GM08714 (cell line): Measurements from ENCODE around the gene FAM240A.

Experiments used
- H3K4me3 ChIP-seq: fragments of 200-500 bp; sonication (Bioruptor generic); 2 replicates; pipeline ENCODE4 v1.5.1; 2014; ENCODE audit warnings: mild to moderate bottlenecking, low read length, inconsistent platforms
- ZNF274 ChIP-seq: IDR thresholded peaks from 2 replicates; pipeline ENCODE4 v1.6.1; 2012; ENCODE audit warnings: mild to moderate bottlenecking, low read depth, low read length

Gene FAM240A

DNA sequence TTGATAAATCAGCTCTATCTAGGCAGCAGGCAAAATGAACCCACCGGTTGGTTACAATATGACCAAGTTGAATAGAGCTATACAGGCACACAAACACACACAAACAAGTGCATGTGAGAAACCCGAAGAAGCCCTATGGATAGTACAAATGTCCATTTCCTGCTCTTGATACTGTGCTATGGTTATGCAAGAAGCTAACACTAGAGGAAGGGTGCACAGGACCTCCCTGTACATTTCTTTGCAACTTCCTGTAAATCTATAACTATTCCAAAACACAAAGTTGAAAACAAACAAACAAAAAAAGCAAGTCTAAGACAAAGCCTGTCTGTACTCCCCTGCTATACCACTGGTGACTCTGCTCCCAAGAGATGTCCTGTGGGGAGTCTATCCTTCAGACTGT, 8.2 kb upstream of the FAM240A start:
- TF ChIP-seq ZNF274: no peak
- H3K4me3 ChIP-seq: no peak overlapping the region

GRCh38 chr3:46607603-46608028, 4.7 kb upstream of the FAM240A start:
- no peak overlapping the region for H3K4me3 ChIP-seq
- no peak for TF ChIP-seq ZNF274

DNA sequence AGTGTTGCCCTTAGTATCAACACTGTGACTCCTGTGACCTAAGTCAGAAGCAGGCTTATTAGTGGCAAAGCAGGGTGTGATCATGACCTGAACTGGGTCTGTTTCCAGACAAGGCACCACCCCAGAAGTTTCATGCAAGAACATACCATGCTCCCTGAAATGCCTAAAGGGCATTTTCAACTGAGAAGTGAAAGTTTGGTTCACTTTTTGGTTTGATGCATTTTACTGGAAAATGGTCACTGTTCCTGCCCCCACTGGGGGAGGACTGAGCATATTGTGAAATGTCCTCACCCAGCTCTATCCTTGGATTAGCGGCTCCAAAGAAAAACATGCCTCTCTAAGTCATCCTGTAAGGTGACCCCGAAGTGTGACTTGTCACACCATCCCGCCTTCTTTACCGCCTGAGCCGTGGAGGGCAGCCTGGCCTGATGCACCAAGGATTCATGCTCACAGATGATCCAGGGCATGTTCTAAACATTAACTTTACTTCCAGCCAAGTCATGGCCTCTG, 3.1 kb upstream of the FAM240A start:
- H3K4me3 ChIP-seq: no peak overlapping the region
- TF ChIP-seq ZNF274: no peak

DNA sequence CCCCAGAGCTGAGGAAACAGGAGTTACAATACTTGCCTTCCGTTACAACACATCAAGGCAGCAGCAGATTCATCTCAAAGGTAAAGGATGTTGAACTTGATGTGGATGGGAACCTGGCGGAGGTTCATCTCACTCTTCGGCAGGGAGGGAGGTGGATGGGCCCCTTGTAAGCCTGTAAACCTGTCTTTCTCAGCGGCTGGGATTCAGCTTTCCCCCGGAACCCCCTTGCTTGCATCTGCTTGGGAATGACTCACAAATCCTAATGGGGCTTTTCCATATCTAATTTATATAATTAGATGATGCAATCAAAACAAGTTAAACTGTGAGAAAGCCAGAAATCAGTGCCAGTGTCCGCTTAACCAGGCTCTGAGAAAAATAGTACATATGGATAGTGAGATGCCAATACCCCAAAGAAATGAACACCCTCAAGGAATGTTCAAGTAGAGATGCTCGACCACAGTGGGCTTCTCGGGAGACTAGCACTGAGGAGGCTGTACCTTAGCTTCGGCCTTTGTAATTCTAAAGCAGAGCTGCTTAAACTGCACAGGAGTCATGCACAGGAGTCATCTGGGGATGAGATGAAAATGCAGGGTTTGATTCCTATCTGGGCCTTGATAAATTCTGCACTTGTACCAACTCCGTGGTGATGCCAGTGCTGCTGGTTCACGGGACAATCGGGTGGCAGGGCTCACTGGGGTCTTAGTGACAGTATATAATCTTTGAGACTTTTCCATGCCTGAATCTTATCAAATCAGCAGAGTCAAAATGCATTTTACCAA, 2.2 kb upstream of the FAM240A start:
- H3K4me3 ChIP-seq: no peak overlapping the region
- TF ChIP-seq ZNF274: no peak

DNA sequence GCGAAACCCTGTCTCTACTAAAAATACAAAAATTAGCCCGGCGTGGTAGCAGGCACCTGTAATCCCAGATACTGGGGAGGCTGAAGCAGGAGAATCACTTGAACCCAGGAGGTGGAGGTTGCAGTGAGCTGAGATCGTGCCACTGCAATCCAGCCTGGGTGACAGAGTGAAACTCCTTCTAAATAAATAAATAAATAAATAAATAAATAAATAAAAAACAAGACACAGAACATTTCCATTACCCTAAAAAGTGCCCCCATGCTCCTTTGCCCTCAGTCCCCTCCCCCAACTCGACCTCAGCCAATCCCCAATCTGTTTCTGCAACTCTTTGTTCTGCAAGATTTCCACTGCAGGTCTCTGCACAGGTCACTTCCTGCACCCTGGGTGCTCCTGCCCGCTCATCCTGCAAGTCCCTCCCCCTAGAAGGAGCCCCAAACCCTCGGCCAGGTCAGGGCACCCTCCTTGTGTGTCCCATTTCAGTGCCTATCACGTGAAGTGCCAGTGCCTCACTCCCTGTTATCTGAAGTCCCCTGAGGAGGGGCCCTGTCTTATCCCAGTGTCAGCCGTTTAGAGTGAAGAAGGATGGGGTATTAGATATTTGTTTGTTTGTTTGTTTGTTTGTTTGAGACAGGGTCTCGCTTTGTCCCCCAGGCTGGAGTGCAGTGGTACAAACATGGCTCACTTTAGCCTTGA, 1.1 kb downstream of the FAM240A start:
- no peak for TF ChIP-seq ZNF274
- H3K4me3 ChIP-seq: no peak overlapping the region

DNA sequence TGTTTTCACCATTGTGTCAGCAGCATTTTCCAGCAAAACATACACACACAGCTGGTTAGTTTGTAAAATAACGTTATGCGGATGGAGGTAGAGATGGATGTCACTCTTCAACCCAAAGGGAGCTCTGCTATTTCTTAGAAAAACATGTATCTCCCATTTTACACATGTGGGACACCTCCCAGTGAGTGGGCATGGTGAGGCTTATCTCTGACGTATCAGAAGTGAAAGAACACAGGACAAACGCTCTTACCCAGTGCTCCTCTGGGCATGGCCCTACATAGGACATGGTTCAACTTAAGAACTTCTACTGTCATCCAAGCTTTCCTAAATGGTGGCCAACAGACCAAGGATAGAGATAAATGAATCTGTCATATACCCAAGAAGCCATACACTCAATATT, 2.1 kb downstream of the FAM240A start:
- H3K4me3 ChIP-seq: no peak overlapping the region
- no peak for TF ChIP-seq ZNF274

- no peak overlapping the region for H3K4me3 ChIP-seq
- TF ChIP-seq ZNF274: no peak
Observed at GRCh38 chr3:46615050-46615775, 2.9 kb downstream of the FAM240A start.

GRCh38 chr3:46615976-46616375, 3.7 kb downstream of the FAM240A start:
- TF ChIP-seq ZNF274: no peak
- no peak overlapping the region for H3K4me3 ChIP-seq

DNA sequence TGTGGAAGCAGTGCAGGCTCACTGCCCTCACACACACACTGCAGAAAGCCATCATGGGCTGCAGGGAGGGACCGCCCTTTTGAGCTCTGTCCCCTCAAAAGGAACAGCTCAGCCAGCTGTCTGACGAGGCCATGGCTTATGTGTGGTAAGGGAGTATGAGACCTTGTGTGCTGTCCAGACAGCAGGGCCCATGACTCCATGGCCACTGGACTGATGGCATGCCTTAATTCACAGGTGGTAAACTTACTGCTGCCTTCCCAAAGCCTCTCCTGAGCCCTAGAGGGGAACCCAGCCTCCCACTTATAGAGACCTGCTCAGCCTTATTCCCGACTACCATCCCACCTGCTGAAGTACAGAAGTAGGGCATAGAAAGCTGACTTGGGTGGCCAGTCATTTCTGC, 5.6 kb downstream of the FAM240A start:
- no peak for TF ChIP-seq ZNF274
- H3K4me3 ChIP-seq: no peak overlapping the region

GRCh38 chr3:46619845-46620778, 7.8 kb downstream of the FAM240A start:
- H3K4me3 ChIP-seq: no peak overlapping the region
- TF ChIP-seq ZNF274: no peak

GRCh38 chr3:46624533-46624932, 12.2 kb downstream of the FAM240A start:
- no peak overlapping the region for H3K4me3 ChIP-seq
- no peak for TF ChIP-seq ZNF274

GRCh38 chr3:46624975-46625490, 12.7 kb downstream of the FAM240A start:
- H3K4me3 ChIP-seq: no peak overlapping the region
- TF ChIP-seq ZNF274: no peak

GRCh38 chr3:46626039-46626438, 13.7 kb downstream of the FAM240A start:
- H3K4me3 ChIP-seq: no peak overlapping the region
- no peak for TF ChIP-seq ZNF274
